MCF 10A (cell line): ENCODE results near the gene ARHGAP24. TPM values are rescaled to one million over a fixed set of nuclear protein-coding genes. Genes with fewer than 3 reads are reported as not detected.
A peak's percentile ranks its signal among the peaks of the same experiment; 100 is the strongest.

Source experiments
- BruUV-seq: library from RNA; stranded (reverse); fragments of 400-500 nt; replicated peaks from 2 replicates; lab custom pipeline; 2021; lab: Mats Ljungman, UMichigan
- CTCF ChIA-PET: fragments of 300-600 bp; sonication (Branson Sonifier 250); formaldehyde crosslinking; extraction: SDS; loops from one replicate; lab custom pipeline; 2021; ENCODE audit warnings: antibody characterized with exemption, inconsistent platforms; lab: Yijun Ruan, JAX
- POLR2A ChIA-PET: fragments of 300-600, 350-650 bp; sonication (Branson Sonifier 250); formaldehyde crosslinking; extraction: SDS; loops from one replicate; lab custom pipeline; 2020; ENCODE audit warnings: antibody characterized with exemption, inconsistent platforms; lab: Yijun Ruan, JAX
- DNase-seq: peaks from one replicate; pipeline ENCODE4 v3.0.0-alpha.2; 2018; ENCODE audit not compliant: unreplicated experiment
- H3K27ac Mint-ChIP-seq: one replicate; pipeline ENCODE4 v1.8.0; 2022; ENCODE audit warnings: mild to moderate bottlenecking, low read depth, mixed read lengths; ENCODE audit not compliant: unreplicated experiment
- H3K27me3 Mint-ChIP-seq: one replicate; pipeline ENCODE4 v1.8.0; 2022; ENCODE audit warnings: mixed read lengths; ENCODE audit not compliant: insufficient read depth, unreplicated experiment
- H3K36me3 Mint-ChIP-seq: one replicate; pipeline ENCODE4 v1.8.0; 2022; ENCODE audit warnings: mild to moderate bottlenecking, moderate library complexity, mixed read lengths; ENCODE audit not compliant: insufficient read depth, unreplicated experiment
- H3K4me1 Mint-ChIP-seq: one replicate; pipeline ENCODE4 v1.8.0; 2022; ENCODE audit warnings: mixed read lengths; ENCODE audit not compliant: insufficient read depth, unreplicated experiment
- H3K4me3 Mint-ChIP-seq: one replicate; pipeline ENCODE4 v1.8.0; 2022; ENCODE audit warnings: mild to moderate bottlenecking, moderate library complexity, mixed read lengths; ENCODE audit not compliant: unreplicated experiment
- H3K9me3 Mint-ChIP-seq: one replicate; pipeline ENCODE4 v1.8.0; 2022; ENCODE audit warnings: mixed read lengths; ENCODE audit not compliant: unreplicated experiment
- intact Hi-C: fragments of 100-400 bp; cut with micrococcal nuclease; formaldehyde crosslinking; loops from 2 replicates; pipeline ENCODE4 v1.14.1; 2022
- total RNA-seq: library from RNA; stranded (reverse); gene quantifications from 2 replicates; pipeline ENCODE4 v1.2.3, GENCODE V29; 2022
- TF ChIP-seq, protein P1 (sequence below): fragments of 200-600 bp; IDR thresholded peaks from one replicate; pipeline ENCODE4 v1.8.0; 2022; ENCODE audit warnings: antibody characterized with exemption, mild to moderate bottlenecking; ENCODE audit not compliant: unreplicated experiment

The ARHGAP24 gene
- total RNA-seq, 1 experiment from 2014 or later = 2.6 TPM

DNA sequence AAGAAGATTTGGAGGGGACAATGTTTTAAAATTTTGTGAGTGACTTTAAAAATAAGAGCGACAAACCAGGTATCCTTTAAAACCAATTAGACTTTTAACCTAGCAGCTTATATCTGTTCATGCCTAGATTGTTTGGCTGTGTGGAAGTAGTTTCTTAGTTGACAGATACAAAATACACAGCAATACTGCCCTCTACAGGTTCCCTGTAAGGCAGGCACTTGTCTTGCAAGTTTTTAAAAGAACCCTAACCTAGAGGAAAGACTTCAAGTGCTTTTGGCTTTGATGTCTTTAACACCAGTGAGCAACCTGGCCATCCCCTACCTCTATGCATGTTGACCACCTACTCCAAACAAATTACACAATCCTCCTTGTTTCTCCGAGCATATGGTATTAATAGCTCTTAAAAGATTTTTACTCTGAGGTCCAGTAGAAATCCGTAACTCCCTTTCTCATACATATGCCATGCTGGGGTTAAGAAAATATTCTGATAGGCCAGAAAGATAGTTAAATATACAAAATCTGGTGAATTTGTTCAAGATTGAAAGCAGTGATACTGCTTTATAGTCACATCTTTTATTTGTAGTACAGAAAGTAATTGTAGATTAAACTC is 273.0 kb downstream of the ARHGAP24 start:
- BruUV-seq = no TSS peak
- Mint-ChIP-seq H3K4me3 (no peak overlapping the region), H3K4me1 (peaks cover 26% of the 10 kb centered on the region), H3K27me3 (no peaks in the 10 kb centered on the region), H3K27ac (no peak overlapping the region), H3K9me3 (no peaks in the 10 kb centered on the region), H3K36me3 (peaks cover 6% of the 10 kb centered on the region)
- CTCF ChIA-PET = interaction anchor here (0.6 to 7.8 kb wide), 40 partner anchors 8 to 668 kb away, joined by 3 to 128 read pairs (median 4); partner anchors contain the start of gene ARHGAP24
- POLR2A ChIA-PET = interaction anchor here (0.5 to 4.8 kb wide), 7 partner anchors 12 to 663 kb away, joined by 3 to 26 read pairs (median 4); no protein-coding TSS in a partner anchor
- TF ChIP-seq, protein P1, sequence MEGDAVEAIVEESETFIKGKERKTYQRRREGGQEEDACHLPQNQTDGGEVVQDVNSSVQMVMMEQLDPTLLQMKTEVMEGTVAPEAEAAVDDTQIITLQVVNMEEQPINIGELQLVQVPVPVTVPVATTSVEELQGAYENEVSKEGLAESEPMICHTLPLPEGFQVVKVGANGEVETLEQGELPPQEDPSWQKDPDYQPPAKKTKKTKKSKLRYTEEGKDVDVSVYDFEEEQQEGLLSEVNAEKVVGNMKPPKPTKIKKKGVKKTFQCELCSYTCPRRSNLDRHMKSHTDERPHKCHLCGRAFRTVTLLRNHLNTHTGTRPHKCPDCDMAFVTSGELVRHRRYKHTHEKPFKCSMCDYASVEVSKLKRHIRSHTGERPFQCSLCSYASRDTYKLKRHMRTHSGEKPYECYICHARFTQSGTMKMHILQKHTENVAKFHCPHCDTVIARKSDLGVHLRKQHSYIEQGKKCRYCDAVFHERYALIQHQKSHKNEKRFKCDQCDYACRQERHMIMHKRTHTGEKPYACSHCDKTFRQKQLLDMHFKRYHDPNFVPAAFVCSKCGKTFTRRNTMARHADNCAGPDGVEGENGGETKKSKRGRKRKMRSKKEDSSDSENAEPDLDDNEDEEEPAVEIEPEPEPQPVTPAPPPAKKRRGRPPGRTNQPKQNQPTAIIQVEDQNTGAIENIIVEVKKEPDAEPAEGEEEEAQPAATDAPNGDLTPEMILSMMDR = peak; percentile 78
- intact Hi-C loops = loop anchor here (1.0 to 10.0 kb wide), 6 partner anchors 203 to 664 kb away; partner anchors contain the start of gene ARHGAP24
- DNase-seq = peak; percentile 73

DNA sequence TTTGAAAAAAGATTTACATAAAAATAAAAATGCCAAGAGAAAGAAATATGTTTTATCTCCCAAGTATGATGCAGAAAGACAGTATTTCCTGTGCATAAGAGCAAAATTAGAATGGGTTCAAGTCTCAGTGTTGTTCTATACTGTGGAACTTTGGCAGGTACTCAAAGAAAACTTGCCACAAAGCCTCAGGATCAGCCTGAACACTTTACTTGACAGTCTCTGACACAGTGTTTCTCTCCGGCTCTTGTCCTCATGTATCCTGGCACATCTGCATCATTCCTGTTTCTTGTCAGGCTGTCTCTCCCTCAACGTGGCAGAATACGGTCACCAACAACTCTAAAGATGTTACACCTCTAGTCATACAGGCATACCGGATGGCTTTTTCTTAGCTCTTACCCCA is 273.7 kb downstream of the ARHGAP24 start:
- peaks cover 19% of the 10 kb centered on the region for H3K4me1 Mint-ChIP-seq
- POLR2A ChIA-PET = interaction anchor here (0.6 to 4.8 kb wide), 3 partner anchors 235 to 600 kb away, joined by 3 to 26 read pairs (median 3); no protein-coding TSS in a partner anchor
- peak; percentile 11 for DNase-seq
- TF ChIP-seq, protein P1 = no peak
- intact Hi-C loops = loop anchor here (1.0 to 10.0 kb wide), 6 partner anchors 204 to 664 kb away; partner anchors contain the start of gene ARHGAP24
- H3K9me3 Mint-ChIP-seq = no peaks in the 10 kb centered on the region
- BruUV-seq = no TSS peak
- CTCF ChIA-PET = interaction anchor here (0.5 to 7.8 kb wide), 30 partner anchors 8 to 669 kb away, joined by 3 to 128 read pairs (median 4); partner anchors contain the start of gene ARHGAP24
- peaks cover under 1% of the 10 kb centered on the region for H3K36me3 Mint-ChIP-seq
- H3K27ac Mint-ChIP-seq = no peak overlapping the region
- no peak overlapping the region for H3K4me3 Mint-ChIP-seq
- no peaks in the 10 kb centered on the region for H3K27me3 Mint-ChIP-seq

DNA sequence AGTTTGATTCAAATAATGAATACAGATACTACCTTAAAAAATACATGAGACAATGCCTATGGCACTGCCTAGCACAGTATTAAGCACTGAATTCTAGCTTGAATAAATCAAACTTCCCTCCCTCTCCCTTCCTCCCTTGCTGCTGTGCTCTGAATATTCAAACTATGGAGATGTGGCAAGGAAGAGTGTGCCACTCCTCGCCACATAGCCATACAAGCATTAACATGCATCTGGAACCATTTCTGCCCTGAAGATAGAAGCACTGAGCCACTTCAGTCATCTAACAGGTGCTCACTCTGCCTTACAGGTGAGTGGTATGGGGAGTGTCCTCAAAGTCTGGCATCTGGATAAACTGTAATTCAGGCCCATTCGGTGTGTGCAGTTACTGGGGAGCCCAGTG is 276.9 kb downstream of the ARHGAP24 start:
- no peak for DNase-seq

DNA sequence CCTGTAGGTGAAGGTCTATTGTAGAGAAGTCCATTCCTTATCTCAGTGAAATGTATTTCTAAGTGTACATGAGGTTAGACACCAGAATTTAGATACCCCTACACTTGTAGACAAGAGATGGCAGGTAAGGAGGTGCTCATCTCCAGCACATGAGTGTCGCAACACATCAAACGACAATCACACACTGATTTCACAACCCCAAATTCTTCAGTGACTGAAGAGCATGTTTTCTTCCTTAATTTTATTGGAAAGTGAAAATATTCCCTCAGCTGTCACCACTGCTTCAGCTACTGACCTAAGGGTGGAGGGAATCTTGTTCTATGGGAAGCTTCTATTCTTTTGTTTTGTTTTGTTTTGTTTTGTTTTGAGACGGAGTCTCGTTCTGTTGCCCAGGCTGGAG is 280.3 kb downstream of the ARHGAP24 start:
- H3K36me3 Mint-ChIP-seq = no peaks in the 10 kb centered on the region
- POLR2A ChIA-PET = no interaction called here

More for the DNA sequence above, 276.9 kb downstream of the ARHGAP24 start:
- Mint-ChIP-seq H3K27me3 (no peaks in the 10 kb centered on the region), H3K4me3 (no peak overlapping the region), H3K27ac (no peak overlapping the region), H3K36me3 (no peaks in the 10 kb centered on the region), H3K4me1 (no peaks in the 10 kb centered on the region), H3K9me3 (no peaks in the 10 kb centered on the region)
- intact Hi-C loops = no loop called here
- CTCF ChIA-PET = interaction anchor here (0.5 to 7.8 kb wide), 3 partner anchors 292 to 667 kb away, joined by 3 to 128 read pairs (median 7); no protein-coding TSS in a partner anchor
- POLR2A ChIA-PET = interaction anchor here (0.6 to 0.8 kb wide), 3 partner anchors 10 to 604 kb away, joined by 3 read pairs; no protein-coding TSS in a partner anchor
- no TSS peak for BruUV-seq
- TF ChIP-seq, protein P1 = no peak

More for the DNA sequence above, 280.3 kb downstream of the ARHGAP24 start:
- no peak overlapping the region for H3K27ac Mint-ChIP-seq
- no peaks in the 10 kb centered on the region for H3K27me3 Mint-ChIP-seq
- no peaks in the 10 kb centered on the region for H3K9me3 Mint-ChIP-seq
- no peak for DNase-seq
- no TSS peak for BruUV-seq
- TF ChIP-seq, protein P1 = no peak
- intact Hi-C loops = no loop called here
- CTCF ChIA-PET = interaction anchor here (0.6 to 1.8 kb wide), 4 partner anchors 8 to 699 kb away, joined by 4 to 13 read pairs (median 5); no protein-coding TSS in a partner anchor
- H3K4me3 Mint-ChIP-seq = no peak overlapping the region
- no peaks in the 10 kb centered on the region for H3K4me1 Mint-ChIP-seq
